ENCODE measurements around the gene TXNRD2. TPM values are rescaled to one million over a fixed set of nuclear protein-coding genes. Genes with fewer than 3 reads are reported as not detected.
A peak's percentile ranks its signal among the peaks of the same experiment; 100 is the strongest.

Gene TXNRD2
- polyA plus RNA-seq (2012; ENCODE audit: missing spikeins): 10.2 TPM

- TF ChIP-seq POLR2A (IDR thresholded peaks at IDR 0.05; ENCODE audit: low read depth, low read length): peak; percentile 78; the same call in 1 of the 2 replicates
- peak; percentile 87 for TF ChIP-seq TAF1 (IDR thresholded peaks at IDR 0.05; ENCODE audit: borderline replicate concordance, low read depth, low read length)
- TF ChIP-seq POLR2AphosphoS5 (IDR thresholded peaks at IDR 0.05; ENCODE audit: low read depth, low read length): peak; percentile 60
- FAIRE-seq: peak; percentile 72
Observed at GRCh38 chr22:19941365-19942082, at the start of gene TXNRD2, which contains the start of gene COMT. Gene TXNRD2 (minus strand): TSS chr22:19941818. CDS start chr22:19941803, 15 bp downstream. Gene COMT (plus strand): TSS chr22:19941772. CDS start chr22:19962527, 20,755 bp downstream.

GRCh38 chr22:19991395-19991644, 49.7 kb upstream of the TXNRD2 start:
- DNase-seq (ENCODE audit: insufficient read length) (no peak), FAIRE-seq (no peak)

More at GRCh38 chr22:19941365-19942082, at the start of gene TXNRD2, which contains the start of gene COMT:
- DNase-seq (ENCODE audit: insufficient read length): peak; percentile 95

DNA sequence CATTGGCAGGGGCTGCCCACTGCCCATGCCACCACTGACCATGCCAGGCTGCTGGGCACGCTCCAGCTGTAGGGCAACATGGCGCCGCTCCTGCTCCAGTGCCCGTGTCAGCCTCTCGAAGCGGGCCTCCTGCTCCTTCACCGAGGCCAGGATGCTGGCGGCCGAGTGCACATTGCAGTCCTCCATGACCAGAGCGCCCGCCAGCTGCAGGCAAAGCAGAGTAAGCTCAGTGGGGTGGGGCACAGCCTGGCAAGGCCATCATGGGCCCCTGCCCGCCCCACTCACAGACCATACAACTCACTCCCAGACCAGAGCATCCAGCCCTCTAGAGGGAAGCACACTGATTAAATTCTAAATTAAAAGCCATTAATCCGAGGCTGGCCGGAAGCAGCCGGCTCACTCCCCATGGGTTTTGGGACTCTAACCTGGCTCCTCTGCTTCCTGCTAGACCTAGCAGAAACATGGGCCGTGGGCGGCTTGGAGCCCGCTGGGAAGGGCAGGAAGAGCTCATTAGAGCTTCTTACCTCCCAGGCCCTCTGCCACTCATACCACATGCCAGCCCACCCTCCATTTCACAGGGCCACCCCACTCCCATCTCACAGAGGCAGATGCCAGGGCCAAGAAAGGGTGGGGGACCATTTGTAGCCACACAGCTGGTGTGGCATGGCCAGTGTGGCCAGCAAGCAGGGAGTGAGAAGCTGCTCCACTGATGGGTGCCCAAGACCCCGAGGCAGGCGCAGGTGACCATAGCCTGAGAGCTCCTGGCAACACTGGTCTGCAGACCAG, 49.2 kb upstream of the TXNRD2 start:
- no peak for DNase-seq (ENCODE audit: insufficient read length)
- no peak for FAIRE-seq
- TF ChIP-seq TAF1 (IDR thresholded peaks at IDR 0.05; ENCODE audit: borderline replicate concordance, low read depth, low read length) (no peak), POLR2AphosphoS5 (IDR thresholded peaks at IDR 0.05; ENCODE audit: low read depth, low read length) (no peak)

More at GRCh38 chr22:19991395-19991644, 49.7 kb upstream of the TXNRD2 start:
- TF ChIP-seq POLR2AphosphoS5 (IDR thresholded peaks at IDR 0.05; ENCODE audit: low read depth, low read length) (no peak), TAF1 (IDR thresholded peaks at IDR 0.05; ENCODE audit: borderline replicate concordance, low read depth, low read length) (no peak), POLR2A (IDR thresholded peaks at IDR 0.05; ENCODE audit: low read depth, low read length) (no peak)

- FAIRE-seq (no peak), DNase-seq (ENCODE audit: insufficient read length) (no peak)
- TF ChIP-seq TAF1 (IDR thresholded peaks at IDR 0.05; ENCODE audit: borderline replicate concordance, low read depth, low read length) (no peak), POLR2AphosphoS5 (IDR thresholded peaks at IDR 0.05; ENCODE audit: low read depth, low read length) (no peak), POLR2A (IDR thresholded peaks at IDR 0.05; ENCODE audit: low read depth, low read length) (no peak)
Observed at GRCh38 chr22:19990188-19990587, 48.6 kb upstream of the TXNRD2 start.

DNA sequence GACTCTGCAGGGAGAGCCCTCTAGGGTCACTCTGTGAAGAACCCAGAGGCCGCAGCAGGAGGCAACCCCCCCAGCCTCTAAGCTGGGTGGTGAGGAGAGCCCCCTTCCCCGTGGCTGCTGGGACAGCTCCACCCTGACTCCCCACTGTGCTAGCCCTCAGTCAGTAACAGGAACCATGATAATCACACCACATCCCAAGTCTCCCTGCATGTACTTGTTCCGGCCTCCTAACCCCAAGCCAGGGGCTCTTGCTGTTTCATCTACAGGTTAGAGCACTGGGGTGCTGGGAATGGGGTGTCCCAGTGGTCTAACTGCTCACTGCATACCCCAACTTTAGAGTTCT, 48.1 kb upstream of the TXNRD2 start:
- no peak for TF ChIP-seq POLR2AphosphoS5 (IDR thresholded peaks at IDR 0.05; ENCODE audit: low read depth, low read length)
- TF ChIP-seq POLR2A (IDR thresholded peaks at IDR 0.05; ENCODE audit: low read depth, low read length): no peak
- TF ChIP-seq TAF1 (IDR thresholded peaks at IDR 0.05; ENCODE audit: borderline replicate concordance, low read depth, low read length): no peak
- FAIRE-seq (no peak), DNase-seq (ENCODE audit: insufficient read length) (no peak)

GRCh38 chr22:19988965-19989724, 47.5 kb upstream of the TXNRD2 start:
- TF ChIP-seq POLR2A (IDR thresholded peaks at IDR 0.05; ENCODE audit: low read depth, low read length): no peak
- TF ChIP-seq TAF1 (IDR thresholded peaks at IDR 0.05; ENCODE audit: borderline replicate concordance, low read depth, low read length): no peak
- no peak for TF ChIP-seq POLR2AphosphoS5 (IDR thresholded peaks at IDR 0.05; ENCODE audit: low read depth, low read length)
- no peak for FAIRE-seq

GRCh38 chr22:19988331-19988808, 46.8 kb upstream of the TXNRD2 start:
- TF ChIP-seq POLR2AphosphoS5 (IDR thresholded peaks at IDR 0.05; ENCODE audit: low read depth, low read length) (no peak), TAF1 (IDR thresholded peaks at IDR 0.05; ENCODE audit: borderline replicate concordance, low read depth, low read length) (no peak), POLR2A (IDR thresholded peaks at IDR 0.05; ENCODE audit: low read depth, low read length) (no peak)
- DNase-seq (ENCODE audit: insufficient read length): no peak
- FAIRE-seq: no peak

More at GRCh38 chr22:19988965-19989724, 47.5 kb upstream of the TXNRD2 start:
- no peak for DNase-seq (ENCODE audit: insufficient read length)

- FAIRE-seq (no peak), DNase-seq (ENCODE audit: insufficient read length) (no peak)
- TF ChIP-seq POLR2A (IDR thresholded peaks at IDR 0.05; ENCODE audit: low read depth, low read length) (no peak), TAF1 (IDR thresholded peaks at IDR 0.05; ENCODE audit: borderline replicate concordance, low read depth, low read length) (no peak), POLR2AphosphoS5 (IDR thresholded peaks at IDR 0.05; ENCODE audit: low read depth, low read length) (no peak)
Observed at GRCh38 chr22:19987394-19988306, 46.0 kb upstream of the TXNRD2 start.

GRCh38 chr22:19986410-19987341, 45.1 kb upstream of the TXNRD2 start:
- peak; percentile 78 for FAIRE-seq
- no peak for TF ChIP-seq POLR2A (IDR thresholded peaks at IDR 0.05; ENCODE audit: low read depth, low read length)
- no peak for TF ChIP-seq TAF1 (IDR thresholded peaks at IDR 0.05; ENCODE audit: borderline replicate concordance, low read depth, low read length)
- TF ChIP-seq POLR2AphosphoS5 (IDR thresholded peaks at IDR 0.05; ENCODE audit: low read depth, low read length): no peak

More at GRCh38 chr22:19986410-19987341, 45.1 kb upstream of the TXNRD2 start:
- DNase-seq (ENCODE audit: insufficient read length): peak; percentile 99
